OCI-LY1 (cell line): ENCODE results near the gene WDFY4.

Source experiments
- H2AFZ ChIP-seq: fragments of 200-600 bp; sonication (generic), shearing (Covaris generic); 2 replicates; pipeline ENCODE4 v1.6.0; 2014; ENCODE audit warnings: antibody characterized with exemption, mild to moderate bottlenecking, low read length
- H3F3A ChIP-seq: fragments of 200-600 bp; sonication (generic), shearing (Covaris generic); 2 replicates; pipeline ENCODE4 v1.6.0; 2014; ENCODE audit warnings: mild to moderate bottlenecking, antibody characterized with exemption, low read length, moderate library complexity; ENCODE audit not compliant: insufficient read depth
- H3K27ac ChIP-seq: fragments of 200-600 bp; sonication (generic); 2 replicates; pipeline ENCODE4 v1.5.1; 2014; ENCODE audit warnings: low read length, mixed run types, mild to moderate bottlenecking, low read depth; ENCODE audit not compliant: poor library complexity, severe bottlenecking
- H3K27me3 ChIP-seq: fragments of 200-600 bp; sonication (generic); 2 replicates; pipeline ENCODE4 v1.6.0; 2014; ENCODE audit warnings: antibody characterized with exemption, mild to moderate bottlenecking, low read length, moderate library complexity; ENCODE audit not compliant: insufficient read depth
- H3K36me3 ChIP-seq: fragments of 200-600 bp; sonication (generic); 2 replicates; pipeline ENCODE4 v1.6.1; 2014; ENCODE audit warnings: mild to moderate bottlenecking, antibody characterized with exemption, low read length, moderate library complexity, mixed read lengths; ENCODE audit not compliant: insufficient read depth
- H3K4me1 ChIP-seq: fragments of 200-600 bp; sonication (generic); 2 replicates; pipeline ENCODE4 v1.5.1; 2014; ENCODE audit warnings: mild to moderate bottlenecking, low read length, moderate library complexity; ENCODE audit not compliant: insufficient read depth, severe bottlenecking
- H3K4me2 ChIP-seq: fragments of 200-600 bp; sonication (generic), shearing (Covaris generic); 2 replicates; pipeline ENCODE4 v1.6.1; 2014; ENCODE audit warnings: low read length
- H3K4me3 ChIP-seq: fragments of 200-600 bp; sonication (generic); 2 replicates; pipeline ENCODE4 v1.5.1; 2014; ENCODE audit warnings: low read length, low read depth, mild to moderate bottlenecking, mixed read lengths; ENCODE audit not compliant: poor library complexity, severe bottlenecking
- H3K79me2 ChIP-seq: fragments of 200-600 bp; shearing (Covaris generic); 2 replicates; pipeline ENCODE4 v1.6.1; 2016; ENCODE audit warnings: mixed run types, low read length, mixed read lengths; ENCODE audit not compliant: insufficient read depth
- H3K9ac ChIP-seq: fragments of 200-600 bp; sonication (generic), shearing (Covaris generic); 2 replicates; pipeline ENCODE4 v1.6.1; 2014; ENCODE audit warnings: mild to moderate bottlenecking, low read length, mixed read lengths
- H3K9me2 ChIP-seq: fragments of 200-600 bp; sonication (generic), shearing (Covaris generic); 2 replicates; pipeline ENCODE4 v1.6.1; 2014; ENCODE audit warnings: low read depth, mild to moderate bottlenecking, low read length, mixed read lengths
- H3K9me3 ChIP-seq: fragments of 200-600 bp; shearing (Covaris generic); 2 replicates; pipeline ENCODE4 v1.6.1; 2014; ENCODE audit warnings: low read length, mixed read lengths
- H4K20me1 ChIP-seq: fragments of 200-600 bp; sonication (generic), shearing (Covaris generic); 2 replicates; pipeline ENCODE4 v1.6.0; 2016; ENCODE audit warnings: mild to moderate bottlenecking, low read length; ENCODE audit not compliant: insufficient read depth
- EZH2 ChIP-seq: fragments of 200-600 bp; sonication (generic), shearing (Covaris generic); IDR thresholded peaks from 2 replicates; pipeline ENCODE4 v1.8.0; 2017; ENCODE audit warnings: borderline replicate concordance, mixed run types, mild to moderate bottlenecking, antibody characterized with exemption, low read length, moderate library complexity, mixed read lengths
- TF ChIP-seq, protein P1 (sequence below): fragments of 200-600 bp; sonication (generic), shearing (Covaris generic); IDR thresholded peaks from 2 replicates; pipeline ENCODE4 v1.5.1; 2017; ENCODE audit warnings: mild to moderate bottlenecking, antibody characterized with exemption, low read length, moderate library complexity, mixed read lengths

Gene WDFY4

DNA sequence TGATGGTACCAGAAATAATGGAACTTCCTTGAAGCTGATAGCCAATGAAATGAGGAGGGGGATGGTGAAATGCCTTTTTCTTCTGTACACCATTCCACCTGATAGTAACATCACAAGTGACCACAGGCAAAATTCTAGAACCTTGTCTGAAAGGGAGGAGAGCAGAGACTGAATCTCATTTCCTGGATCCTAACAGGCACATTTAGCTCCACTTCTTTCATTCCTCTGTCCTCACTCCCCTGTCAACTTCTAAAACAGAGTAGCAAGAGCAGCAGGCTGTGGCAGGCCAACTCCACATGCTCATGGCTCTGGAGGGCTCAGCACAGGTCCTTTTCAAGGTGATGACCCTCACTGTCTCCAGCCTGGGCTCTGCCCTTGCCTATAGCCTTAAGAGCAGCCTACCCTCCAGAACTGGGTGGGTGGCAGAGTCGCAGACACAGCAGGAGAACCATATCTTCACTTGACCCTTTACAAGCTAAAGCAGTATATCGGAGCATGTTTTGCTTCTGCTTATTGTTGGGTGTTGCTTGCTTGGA, 255.2 kb downstream of the WDFY4 start, which contains the start of gene LRRC18:
TSS of gene LRRC18 (minus strand) at position 51 of the 536 bp plus-strand sequence. CDS start 25,685 bp downstream, outside the sequence.
- Histone ChIP-seq H3K4me1 (no peaks in the 10 kb centered on the region), H3K27me3 (no peaks in the 10 kb centered on the region)
- TF ChIP-seq EZH2: no peak
- TF ChIP-seq, protein P1, sequence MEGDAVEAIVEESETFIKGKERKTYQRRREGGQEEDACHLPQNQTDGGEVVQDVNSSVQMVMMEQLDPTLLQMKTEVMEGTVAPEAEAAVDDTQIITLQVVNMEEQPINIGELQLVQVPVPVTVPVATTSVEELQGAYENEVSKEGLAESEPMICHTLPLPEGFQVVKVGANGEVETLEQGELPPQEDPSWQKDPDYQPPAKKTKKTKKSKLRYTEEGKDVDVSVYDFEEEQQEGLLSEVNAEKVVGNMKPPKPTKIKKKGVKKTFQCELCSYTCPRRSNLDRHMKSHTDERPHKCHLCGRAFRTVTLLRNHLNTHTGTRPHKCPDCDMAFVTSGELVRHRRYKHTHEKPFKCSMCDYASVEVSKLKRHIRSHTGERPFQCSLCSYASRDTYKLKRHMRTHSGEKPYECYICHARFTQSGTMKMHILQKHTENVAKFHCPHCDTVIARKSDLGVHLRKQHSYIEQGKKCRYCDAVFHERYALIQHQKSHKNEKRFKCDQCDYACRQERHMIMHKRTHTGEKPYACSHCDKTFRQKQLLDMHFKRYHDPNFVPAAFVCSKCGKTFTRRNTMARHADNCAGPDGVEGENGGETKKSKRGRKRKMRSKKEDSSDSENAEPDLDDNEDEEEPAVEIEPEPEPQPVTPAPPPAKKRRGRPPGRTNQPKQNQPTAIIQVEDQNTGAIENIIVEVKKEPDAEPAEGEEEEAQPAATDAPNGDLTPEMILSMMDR: no peak

DNA sequence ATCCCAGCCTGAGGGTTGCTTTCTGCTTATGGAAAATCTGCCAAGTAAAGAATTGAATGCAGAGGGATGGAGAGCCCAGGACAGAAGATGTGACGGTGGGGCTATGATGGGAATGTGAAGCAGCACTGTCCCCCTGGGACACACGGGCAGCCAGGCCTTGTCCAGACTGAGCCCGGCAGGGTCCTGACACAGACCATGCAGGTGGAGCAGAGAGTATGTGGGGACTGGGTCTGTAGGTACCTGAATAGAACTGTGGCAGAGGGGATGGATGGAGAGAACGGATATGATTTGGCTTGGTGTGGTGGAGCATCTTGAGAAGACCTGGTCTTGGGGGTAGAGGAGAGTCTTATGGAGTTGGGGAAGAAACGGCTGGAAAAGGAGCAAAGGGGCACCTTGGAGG, 255.7 kb downstream of the WDFY4 start:
- Histone ChIP-seq H4K20me1 (no peaks in the 10 kb centered on the region), H3F3A (no peaks in the 10 kb centered on the region), H3K9ac (no peak overlapping the region), H3K27me3 (no peaks in the 10 kb centered on the region), H3K9me2 (no peaks in the 10 kb centered on the region), H3K27ac (no peak overlapping the region), H3K4me3 (no peak overlapping the region), H3K36me3 (peaks cover 20% of the 10 kb centered on the region), H3K4me1 (no peaks in the 10 kb centered on the region), H3K9me3 (no peaks in the 10 kb centered on the region), H3K79me2 (no peaks in the 10 kb centered on the region), H2AFZ (no peak overlapping the region), H3K4me2 (no peak overlapping the region)
- TF ChIP-seq EZH2: no peak
- TF ChIP-seq, protein P1: no peak

More for the DNA sequence above, 255.2 kb downstream of the WDFY4 start, which contains the start of gene LRRC18:
- H3K36me3 ChIP-seq: peaks cover 20% of the 10 kb centered on the region
- no peaks in the 10 kb centered on the region for H3F3A ChIP-seq
- no peak within 1 kb of the TSS for H2AFZ ChIP-seq
- no peaks in the 10 kb centered on the region for H3K9me3 ChIP-seq
- H3K4me2 ChIP-seq: no peak within 1 kb of the TSS
- no peaks in the 10 kb centered on the region for H4K20me1 ChIP-seq
- no peak within 1 kb of the TSS for H3K27ac ChIP-seq
- no peak within 1 kb of the TSS for H3K4me3 ChIP-seq
- no peak within 1 kb of the TSS for H3K9ac ChIP-seq
- no peaks in the 10 kb centered on the region for H3K9me2 ChIP-seq
- H3K79me2 ChIP-seq: no peaks in the 10 kb centered on the region

DNA sequence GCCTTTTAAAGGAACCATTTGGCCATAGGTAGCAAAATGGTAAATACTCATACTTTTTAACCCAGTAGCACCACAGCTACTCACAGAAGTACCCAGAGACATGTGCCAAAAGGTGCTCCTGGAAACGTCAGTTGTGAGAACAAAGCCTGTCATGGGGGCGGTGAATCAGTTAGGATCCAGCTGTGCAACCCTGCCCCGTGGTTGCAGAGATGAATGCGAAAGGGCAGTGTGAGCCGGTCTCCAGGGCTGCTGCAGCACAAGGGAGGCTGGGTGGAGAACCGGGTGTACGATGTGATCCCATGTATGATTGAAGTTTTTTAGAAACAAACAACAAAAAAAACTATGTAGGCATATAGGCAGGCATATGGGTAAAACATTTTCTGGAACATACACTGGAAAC, 256.3 kb downstream of the WDFY4 start:
- Histone ChIP-seq H3K4me3 (no peak overlapping the region), H3K9ac (no peak overlapping the region), H4K20me1 (no peaks in the 10 kb centered on the region), H3K9me3 (no peaks in the 10 kb centered on the region), H3K36me3 (peaks cover 20% of the 10 kb centered on the region), H3K4me1 (no peaks in the 10 kb centered on the region), H3K79me2 (no peaks in the 10 kb centered on the region), H2AFZ (no peak overlapping the region), H3K27ac (no peak overlapping the region), H3K9me2 (no peaks in the 10 kb centered on the region), H3F3A (no peaks in the 10 kb centered on the region), H3K27me3 (no peaks in the 10 kb centered on the region), H3K4me2 (no peak overlapping the region)
- TF ChIP-seq EZH2: no peak
- TF ChIP-seq, protein P1: no peak
